Suppressor macrophage (primary cell): ENCODE data around the gene RLF.
A peak's percentile ranks its signal among the peaks of the same experiment; 100 is the strongest.

ENCODE experiments used
- DNase-seq, 4 experiments: peaks; one replicate each; pipeline ENCODE4 v3.0.0-alpha.2; 2020 to 2022

Gene RLF

DNA sequence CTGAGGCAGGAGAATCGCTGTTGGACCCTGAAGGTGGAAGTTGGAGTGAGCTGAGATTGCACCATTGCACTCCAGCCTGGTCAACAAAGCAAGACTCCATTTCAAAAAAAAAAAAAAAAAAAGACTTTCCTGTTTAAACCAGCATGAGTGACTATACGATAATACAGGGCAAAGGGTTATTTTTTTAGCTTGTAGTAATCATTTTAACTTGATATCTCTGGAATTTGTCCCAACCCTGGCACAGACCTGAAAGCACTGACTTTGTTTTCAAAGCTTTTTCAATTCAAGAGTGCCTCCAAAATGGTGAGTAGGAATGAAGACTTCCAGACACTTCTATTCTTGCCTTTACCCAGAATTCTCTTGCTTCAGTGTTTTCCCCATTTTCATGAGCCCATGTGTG lies 82.2 kb downstream of the RLF start:
- peak in 3 of 4 experiments; percentile 20 to 30 (median 25) for DNase-seq

DNA sequence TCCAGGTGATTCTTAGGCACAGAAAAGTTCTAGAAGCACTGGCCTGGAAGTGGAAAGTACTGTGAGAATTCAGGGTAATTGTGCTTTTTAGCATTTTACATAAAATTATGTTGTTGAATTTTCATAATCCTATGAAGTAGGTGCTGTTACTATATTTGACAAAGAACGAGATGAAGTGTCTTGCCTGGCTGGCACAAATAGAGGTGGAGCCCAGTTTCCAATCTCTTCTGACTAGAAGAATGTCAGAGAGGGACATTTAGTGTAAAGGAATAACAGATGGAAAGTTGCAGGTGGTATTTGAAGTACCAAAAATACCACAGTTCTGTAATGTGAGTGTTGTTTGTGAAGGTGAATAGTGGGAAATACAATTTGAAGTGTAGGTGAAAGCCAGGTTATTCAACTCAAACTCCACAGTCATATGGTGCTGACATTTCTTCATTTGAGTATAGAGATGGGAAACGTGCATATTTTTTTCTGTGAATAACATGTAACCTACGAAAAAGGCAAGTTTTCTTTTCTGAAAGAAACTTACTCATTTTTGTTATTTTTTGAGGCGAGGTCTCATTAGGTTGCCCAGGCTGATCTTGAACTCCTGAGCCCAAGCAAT lies 83.1 kb downstream of the RLF start:
- DNase-seq, result no peak

DNA sequence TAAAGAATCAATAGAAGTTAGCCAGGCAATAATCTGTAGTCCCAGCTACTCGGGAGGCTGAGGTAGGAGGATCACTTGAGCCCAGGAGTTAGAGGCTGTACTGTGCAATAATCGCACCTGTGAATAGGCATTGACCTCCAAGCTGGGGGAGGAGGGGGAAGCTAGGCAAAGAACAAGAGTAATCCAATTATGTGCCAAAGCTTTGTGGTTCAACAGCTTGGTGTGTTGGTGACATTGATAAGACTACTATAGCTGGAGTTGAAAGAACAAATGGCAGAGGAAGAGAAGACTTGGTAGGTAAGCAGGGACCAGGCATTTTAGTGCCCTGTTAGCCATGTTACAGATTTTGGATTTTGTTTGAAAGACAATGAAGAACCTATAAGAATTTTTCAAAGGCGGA lies 84.5 kb downstream of the RLF start:
- no peak for DNase-seq

DNA sequence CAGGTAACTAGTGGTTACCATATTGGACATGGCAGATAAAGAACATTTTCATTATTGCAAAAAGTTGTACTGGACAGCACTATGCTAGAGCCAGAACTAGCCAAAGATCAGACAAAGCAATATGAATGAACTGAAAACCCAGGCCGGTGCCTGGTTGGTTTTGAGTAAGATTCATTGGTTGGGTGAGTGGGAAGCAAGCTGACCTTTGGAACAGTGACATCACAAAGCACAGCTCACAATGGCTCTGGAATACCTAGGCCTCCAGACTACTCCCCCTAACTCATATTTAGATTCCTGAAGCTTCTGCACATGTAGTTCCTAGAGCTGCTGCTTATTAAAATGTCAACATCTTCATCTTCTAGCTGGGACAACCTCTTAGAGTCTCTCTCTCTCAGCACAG lies 86.5 kb downstream of the RLF start, which contains the start of gene TMCO2:
Gene TMCO2 (plus strand): TSS at position 283 of the 400 bp plus-strand sequence. CDS start 57 bp downstream, at position 340.
- DNase-seq, result peak in 3 of 4 experiments; percentile 4 to 20 (median 8)

DNA sequence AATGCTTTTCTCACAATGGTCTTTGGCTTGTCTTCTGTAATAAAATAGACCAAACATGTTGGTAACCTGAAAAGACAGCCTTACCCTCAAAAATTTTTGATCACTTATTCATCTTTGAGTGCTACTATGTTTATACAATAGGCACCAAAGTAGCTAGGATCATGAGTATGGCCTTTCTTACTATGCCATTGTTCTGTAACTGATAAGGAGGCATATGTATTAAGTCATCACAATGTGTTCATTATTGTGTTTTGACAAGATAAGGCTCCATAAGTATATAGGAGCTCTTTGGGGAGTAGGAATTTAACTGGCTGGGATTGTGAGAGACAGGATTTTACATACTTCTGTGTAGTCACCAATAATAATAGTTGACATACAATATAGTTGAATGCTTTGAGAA lies 87.2 kb downstream of the RLF start:
- no peak for DNase-seq

DNA sequence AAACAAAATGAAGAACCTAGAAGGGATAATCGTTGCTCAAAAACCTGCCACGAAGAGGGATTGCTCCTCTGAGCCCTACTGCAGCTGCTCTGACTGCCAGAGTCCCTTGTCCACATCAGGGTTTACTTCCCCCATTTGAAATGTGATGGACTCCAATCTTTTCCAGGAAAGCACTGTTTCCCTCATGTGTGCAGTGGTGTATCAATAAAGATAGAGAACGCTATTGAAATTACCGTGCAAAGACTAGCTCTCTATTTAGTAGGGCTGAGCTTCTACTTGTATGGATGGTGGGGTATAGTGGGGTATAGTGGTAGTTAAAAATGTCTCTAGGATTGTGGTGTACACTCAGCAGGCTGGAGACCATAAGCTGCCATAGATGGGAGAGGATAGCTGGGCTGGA lies 90.3 kb downstream of the RLF start:
- peak in 1 of 4 experiments; percentile 9 for DNase-seq

DNA sequence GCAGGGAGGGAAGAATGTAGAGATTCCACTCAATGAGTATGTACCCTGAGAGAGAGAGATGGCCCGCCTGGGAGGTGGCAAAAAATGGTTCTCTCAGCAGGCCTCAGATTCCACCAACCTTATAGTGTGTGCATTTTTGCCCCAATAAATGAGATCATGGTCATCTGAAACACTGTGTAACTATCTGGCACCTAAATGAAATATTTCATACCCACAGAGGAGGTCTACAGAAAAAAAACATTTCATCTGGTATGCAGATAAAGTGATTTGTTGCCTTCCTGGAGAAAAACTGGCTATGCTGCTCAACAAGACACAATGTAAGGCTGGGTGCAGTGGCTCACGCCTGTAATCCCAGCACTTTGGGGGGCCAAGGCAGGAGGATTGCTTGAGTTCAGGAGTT lies 91.4 kb downstream of the RLF start:
- DNase-seq, result no peak

DNA sequence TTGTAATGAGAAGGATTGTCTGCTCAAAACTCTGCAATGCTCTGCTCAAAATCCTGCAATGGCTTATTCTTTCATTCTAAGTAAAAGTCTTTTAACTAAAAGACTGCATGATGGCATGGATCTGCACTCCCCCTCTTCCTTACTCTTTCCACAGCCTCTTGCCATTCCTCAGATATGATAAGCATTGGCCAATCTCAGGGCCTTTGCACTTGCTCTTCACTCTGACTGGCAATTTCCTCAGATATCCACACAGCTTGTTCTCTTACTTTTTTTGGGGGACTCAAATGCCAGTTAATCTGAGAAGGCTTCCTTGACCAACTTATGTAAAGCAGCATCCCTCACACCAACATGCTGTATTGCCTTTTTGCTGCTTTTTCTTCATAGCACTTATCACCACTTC lies 94.0 kb downstream of the RLF start:
- no peak for DNase-seq

DNA sequence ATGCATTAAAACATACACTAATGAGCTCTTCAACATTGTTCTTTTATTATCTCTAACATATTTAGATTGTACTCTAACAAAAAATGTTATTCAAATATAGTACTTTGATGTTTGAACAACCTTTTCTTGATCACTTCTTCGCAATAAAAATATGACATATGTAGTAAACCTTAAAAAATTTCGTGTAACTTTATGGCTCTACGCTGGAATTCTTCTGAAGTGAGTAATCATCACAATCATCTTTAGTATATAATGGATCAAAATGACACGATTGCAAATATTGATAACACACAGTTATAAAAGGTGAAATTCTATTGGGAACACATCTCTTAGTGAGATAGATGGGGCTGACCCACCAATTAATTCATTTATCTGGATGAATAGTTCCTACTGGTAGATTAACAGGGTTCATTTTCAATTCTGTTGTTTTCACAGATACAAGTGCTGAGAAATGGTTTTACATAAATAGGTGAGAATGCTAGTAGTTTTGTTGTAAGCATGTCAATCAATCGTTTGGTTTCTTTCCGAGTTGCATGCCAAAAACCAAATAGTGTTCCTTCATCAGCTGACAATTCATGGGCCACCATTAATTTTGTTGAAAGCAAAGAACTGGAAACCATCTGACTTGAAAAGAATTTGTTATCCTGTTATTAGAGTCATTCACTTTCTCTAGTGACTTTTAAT lies 95.4 kb downstream of the RLF start:
- peak in 1 of 4 experiments; percentile 7 for DNase-seq

DNA sequence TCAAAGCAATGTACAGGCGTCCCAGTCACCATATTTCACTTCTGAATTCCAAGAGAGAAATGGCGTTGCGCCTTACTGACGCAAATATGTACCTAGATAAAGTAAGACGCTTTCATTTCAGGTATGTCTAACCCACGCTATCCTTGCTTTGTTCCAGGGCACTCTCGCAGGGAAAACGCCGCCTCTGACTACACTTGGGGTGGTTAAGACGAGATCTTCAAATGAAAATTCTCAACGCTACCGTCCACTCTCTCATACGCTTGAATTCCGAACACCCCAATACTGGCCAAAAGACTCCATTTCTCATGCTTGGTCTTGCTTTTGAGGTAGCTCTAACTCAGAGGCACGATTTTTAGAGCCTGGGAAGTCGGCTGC lies 96.1 kb downstream of the RLF start:
- peak in 1 of 4 experiments; percentile 38 for DNase-seq

DNA sequence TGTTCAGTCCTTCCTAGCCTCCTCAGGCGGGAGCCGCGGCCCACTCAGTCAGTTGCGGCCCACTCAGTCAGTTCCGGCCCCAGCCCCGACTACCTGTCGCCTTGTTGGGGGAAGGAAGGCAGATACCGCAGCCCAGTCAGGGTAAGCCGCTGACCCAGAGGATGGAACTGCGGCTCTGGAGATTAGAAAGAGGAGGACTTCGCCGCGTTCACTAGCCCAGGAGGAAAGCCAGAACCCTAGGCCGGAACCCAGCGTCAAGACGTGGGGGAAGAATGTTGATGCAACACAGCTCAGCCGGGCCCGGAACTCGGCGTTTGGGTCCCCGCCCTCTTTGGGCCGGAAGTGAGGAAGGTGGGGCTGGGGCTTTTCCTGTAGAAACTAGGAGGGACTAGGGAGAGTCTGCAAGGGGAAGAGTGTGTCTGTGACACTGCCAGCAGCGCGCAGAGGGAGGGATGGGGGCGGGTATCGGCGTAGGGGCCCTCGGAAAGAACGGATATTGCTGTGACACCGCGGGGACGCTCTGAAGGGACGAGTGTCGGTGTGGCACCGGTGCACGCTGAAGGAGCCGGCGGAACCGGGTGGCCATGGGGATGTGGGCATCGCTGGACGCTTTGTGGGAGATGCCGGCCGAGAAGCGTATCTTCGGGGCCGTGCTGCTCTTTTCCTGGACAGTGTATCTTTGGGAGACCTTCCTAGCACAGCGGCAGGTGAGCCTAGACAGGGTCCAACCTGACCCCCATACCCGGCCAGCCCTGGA lies 96.7 kb downstream of the RLF start, which contains the start of gene ZMPSTE24:
Gene ZMPSTE24 (plus strand): TSS at position 549 of the 757 bp plus-strand sequence. CDS start 36 bp downstream, at position 585.
- peak; percentile 96 to 98 (median 98) for DNase-seq

DNA sequence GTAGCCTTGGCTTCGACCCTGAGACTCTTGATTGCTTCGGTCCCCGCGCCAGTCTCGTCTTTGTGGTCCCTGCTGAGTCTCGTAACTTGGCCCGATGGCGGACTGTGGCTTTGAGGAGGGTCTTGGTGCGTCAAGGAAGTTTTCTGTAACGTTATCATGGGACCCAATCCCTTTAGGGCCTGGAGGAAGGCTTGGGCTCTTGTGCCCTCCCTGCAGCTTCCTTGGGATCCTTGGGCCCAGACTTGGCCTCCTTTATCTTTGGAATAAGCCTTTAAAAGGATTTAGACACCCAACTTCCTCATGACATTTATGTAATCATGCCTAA lies 97.2 kb downstream of the RLF start:
- DNase-seq, result peak in 3 of 4 experiments; percentile 24 to 43 (median 29)

DNA sequence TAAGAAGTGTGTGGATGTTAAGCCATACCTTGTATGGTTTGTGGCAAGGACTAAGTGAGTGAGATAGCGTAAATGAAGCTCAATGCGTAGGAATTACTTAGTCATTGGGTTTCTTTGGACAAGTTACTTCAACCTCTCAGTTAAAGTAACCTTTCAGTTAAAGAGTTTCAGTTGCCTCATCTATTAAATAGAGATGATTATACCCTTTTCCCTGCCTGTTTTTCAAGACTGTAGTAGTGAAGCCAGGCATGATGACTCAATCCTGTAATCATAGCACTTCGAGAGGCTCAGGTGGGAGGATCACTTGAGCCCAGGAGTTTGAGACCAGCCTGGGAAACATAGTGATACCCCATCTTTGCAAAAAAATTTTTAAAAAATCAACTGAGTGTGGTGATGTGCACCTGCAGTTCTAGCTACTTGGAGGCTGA lies 103.2 kb downstream of the RLF start:
- DNase-seq, result no peak

DNA sequence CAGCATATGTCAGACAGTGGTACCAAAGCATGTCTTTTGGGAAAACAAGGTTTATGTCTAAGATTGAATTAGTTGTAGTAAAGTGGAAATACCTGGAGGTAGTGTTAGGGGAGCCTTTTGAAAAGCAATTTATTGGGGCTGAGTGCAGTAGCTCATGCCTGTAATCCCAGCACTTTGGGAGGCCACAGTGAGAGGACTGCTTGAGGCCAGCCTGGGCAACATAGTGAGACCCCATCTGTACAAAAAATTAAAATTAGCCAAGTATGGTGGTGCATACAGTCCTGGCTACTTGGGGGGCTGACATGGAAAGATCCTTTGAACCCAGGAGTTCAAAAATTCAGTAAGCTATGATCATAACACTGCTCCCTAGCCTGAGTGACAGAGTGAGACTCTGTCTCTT lies 104.1 kb downstream of the RLF start:
- DNase-seq, result no peak

DNA sequence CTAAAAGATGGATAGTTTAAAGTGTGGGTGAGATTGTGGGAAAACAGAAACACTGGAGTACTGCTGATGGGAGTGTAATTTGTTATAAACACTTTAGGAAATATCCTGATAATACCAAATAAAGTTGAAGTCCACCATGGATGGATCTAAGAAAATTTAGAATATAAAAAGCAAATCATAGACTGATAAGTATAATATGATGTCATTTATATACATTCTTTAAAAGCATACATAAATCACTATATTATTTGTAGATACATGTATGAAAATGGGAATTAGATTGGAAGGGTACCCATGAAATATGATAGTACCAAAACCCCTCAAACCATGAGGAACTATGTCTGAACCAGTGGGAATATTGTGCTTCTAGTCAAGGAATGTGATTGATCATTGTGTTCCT lies 104.7 kb downstream of the RLF start:
- DNase-seq, result no peak

DNA sequence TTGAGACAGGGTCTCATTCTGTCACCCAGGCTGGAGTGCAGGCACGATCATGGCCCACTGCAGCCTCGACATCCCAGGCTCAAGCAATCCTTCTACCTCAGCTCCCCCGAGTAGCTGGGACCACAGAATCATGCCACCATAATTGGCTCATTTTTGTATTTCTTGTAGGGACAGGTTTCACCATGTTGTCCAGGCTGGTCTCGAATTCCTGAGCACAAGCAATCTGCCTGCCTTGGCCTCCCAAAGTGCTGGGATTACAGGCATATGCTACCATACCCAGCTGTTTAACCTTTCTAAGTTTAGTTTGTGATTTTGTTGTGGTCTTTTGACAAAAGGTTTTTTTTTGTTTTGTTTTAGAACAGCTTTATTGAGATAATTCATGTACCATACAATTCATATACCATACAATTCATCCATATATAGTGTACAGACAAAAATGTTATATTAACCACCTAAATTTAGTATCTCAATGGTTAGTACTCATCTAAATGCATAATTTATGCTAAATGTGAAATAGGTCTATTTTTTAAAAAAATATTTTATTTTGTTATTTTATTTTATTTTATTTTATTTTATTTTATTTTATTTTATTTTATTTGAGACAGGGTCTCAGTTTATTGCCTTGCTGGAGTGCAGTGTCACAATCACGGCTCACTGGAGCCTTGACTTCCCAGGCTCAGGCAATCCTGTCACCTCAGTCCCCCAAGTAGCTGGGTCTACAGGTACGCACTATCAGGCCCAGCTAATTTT lies 105.8 kb downstream of the RLF start:
- no peak for DNase-seq

DNA sequence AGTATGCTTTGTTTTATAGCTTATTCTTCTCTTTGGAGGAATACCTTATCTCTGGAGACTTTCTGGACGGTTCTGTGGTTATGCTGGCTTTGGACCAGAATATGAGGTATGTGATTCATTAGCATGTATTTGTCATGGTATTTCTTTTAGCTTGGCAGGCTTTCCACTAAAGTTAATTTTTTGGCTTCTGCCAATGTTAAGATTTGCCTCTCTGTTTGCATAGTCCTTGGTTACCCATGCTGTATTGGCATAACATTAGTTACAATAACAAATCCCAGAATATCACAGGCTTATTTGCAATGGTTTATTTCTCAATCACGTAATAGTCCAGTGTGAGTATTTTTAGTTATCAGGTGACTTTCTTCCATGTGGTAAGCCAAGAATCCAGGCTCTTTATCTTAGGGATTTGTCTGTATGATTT lies 106.6 kb downstream of the RLF start:
- no peak for DNase-seq

DNA sequence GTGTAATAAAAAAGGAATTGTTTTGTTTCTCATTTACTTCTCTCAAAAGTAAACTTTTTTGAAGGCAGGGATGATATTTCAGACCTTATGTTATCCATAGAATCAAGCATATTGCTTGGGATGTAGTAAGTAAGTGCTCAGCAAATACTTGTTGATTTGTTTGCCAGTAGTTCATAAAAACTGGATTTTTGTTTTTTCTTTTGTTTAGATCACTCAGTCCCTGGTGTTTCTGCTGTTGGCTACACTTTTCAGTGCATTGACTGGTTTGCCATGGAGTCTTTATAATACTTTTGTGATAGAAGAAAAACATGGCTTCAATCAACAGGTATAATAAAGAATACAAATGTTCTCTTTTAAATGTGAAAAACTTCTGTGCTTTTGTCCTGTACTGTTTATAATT lies 107.0 kb downstream of the RLF start:
- no peak for DNase-seq

DNA sequence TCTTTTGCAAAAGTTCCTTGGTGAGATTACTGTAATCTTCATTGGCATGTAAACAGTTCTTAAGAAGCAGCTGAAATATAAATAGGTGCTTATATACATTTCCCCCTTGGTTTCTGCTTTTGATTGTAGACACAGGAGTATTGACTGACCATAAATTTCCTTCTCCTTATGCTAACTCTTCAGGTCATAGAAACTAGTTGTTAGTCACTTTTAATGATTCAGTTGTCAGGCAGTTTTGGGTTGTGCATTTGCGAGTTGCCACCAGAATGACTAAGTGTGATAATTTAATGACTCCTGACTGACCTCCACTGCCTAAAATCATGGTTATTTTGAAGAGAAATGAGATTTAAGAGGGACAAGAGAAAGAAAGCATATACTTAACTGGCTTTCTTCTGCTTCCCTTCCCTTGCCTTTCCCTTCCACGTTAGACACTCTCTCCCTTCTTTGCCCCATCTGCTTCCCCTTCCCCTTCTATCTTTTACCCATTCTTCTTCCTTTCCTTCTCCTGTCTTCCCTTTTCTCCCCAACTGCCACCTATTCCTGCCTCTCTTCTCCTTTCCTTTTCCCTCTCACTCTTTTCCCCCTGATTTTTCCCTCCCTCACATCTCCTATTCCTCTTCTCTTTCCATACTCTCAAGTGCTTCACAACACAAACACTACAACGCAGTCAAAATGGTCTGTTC lies 109.1 kb downstream of the RLF start:
- no peak for DNase-seq

DNA sequence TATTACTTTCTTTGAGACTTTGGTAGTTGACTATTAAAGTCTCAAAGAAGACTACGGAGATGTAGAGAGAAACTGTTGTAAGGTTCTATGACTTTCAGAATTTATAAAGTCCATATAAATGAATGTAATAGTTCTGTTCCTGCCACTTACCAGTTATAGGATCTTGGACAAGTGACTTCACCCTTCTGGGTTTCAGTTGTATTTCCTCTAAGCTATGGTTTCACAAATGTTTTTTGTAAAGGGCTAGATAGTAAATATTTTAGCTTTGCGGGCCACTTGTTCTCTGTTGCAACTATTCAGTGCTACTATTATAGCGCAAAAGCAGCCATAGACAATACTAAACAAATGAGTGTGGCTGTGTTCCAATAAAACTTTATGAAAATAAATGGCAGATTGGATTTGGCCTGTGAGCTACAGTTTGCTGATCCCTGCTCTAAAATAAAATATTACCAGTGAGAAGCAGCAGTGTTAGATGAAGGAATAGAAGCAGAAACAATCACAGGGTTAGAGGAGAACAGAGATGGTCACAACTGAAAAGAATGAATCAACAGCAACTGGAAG lies 111.5 kb downstream of the RLF start:
- DNase-seq, result no peak

DNA sequence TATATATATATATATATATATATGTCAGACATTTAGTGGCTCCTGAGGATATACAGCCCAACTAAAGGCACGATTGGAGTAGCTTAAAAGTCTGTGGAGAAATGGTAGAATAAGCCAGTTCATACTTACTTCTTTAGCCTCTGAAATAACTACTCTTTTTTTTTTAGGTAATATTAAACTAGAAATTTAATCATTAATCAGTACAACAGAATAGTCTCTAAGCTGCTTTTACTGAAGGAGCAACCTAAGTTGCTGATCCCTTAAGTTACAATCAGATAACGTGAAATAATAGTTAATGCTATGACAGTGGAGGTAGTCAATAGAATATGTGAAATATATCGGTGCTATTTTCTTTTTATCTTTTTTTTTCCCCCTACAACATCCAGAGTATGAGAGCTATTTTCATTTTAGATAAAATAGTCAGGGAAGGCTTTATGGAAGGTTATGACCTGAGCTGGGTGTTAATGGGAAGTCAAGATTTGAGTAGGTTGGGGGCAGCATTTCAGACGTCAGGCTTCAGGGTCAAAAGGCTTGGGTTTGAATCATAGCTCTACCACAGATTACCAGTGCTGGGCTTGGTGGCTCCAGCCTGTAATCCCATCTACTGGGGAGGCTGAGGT lies 112.5 kb downstream of the RLF start:
- no peak for DNase-seq

DNA sequence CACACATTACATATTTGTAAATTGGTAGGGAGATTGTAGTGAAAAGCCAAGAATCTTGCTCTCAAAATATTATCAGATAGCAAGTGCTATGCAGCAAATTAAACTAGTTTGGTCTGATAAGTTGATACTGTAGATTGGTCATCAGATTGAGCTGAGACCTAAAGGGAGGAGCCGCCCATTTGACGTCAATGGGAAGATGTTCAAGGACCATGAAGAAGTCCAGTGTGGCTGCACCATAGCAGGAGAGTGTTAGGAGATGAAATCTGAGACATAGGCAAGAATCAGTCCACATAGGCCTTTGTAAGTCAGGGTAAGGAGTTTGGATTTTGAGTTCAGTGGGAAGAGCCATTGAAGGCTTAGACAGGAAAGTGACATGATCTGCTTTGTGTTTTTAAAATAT lies 113.1 kb downstream of the RLF start:
- no peak for DNase-seq
